ENCODE measurements around the gene SCUBE1.

GRCh38 chr22:43211941-43212433 is 131.2 kb downstream of the SCUBE1 start:
- TF ChIP-seq CTCF (IDR thresholded peaks at IDR 0.05) (no peak), EP300 (IDR thresholded peaks at IDR 0.05) (no peak)
